AG10803 (cell line): ENCODE measurements around the gene ZDHHC22.

Source experiments
- DNase-seq: peaks from one replicate; pipeline ENCODE4 v3.0.0; 2010; ENCODE audit warnings: low read depth
- H3K4me3 ChIP-seq: 2 replicates; pipeline ENCODE4 v1.5.1; 2011; ENCODE audit warnings: mild to moderate bottlenecking, low read length, control low read depth
- TF ChIP-seq, protein P1 (sequence below): conservative IDR thresholded peaks from 2 replicates; pipeline ENCODE4 v1.5.1; 2011; ENCODE audit warnings: mild to moderate bottlenecking, low read length, control low read depth, inconsistent platforms

Gene ZDHHC22

DNA sequence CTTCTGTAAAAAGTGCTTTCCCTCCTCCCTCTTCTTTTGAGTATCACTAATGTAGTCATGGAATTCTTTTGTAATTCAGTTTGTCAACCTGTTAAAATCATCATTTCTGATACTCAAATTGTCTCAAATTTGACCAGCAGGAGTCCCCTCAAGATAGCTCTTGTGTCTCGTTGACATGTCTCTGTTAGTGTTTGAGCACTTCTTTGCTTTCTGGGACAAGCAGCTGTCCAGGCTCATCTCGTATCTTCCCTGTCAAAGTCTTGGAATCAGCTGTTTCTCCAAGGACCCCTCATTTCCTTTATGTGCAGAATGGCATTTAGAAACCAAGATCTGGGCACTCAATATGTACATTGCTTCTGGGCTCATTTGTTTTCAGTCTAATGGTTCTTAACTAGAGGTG, 32.8 kb downstream of the ZDHHC22 start:
- no peak for DNase-seq
- TF ChIP-seq, protein P1, sequence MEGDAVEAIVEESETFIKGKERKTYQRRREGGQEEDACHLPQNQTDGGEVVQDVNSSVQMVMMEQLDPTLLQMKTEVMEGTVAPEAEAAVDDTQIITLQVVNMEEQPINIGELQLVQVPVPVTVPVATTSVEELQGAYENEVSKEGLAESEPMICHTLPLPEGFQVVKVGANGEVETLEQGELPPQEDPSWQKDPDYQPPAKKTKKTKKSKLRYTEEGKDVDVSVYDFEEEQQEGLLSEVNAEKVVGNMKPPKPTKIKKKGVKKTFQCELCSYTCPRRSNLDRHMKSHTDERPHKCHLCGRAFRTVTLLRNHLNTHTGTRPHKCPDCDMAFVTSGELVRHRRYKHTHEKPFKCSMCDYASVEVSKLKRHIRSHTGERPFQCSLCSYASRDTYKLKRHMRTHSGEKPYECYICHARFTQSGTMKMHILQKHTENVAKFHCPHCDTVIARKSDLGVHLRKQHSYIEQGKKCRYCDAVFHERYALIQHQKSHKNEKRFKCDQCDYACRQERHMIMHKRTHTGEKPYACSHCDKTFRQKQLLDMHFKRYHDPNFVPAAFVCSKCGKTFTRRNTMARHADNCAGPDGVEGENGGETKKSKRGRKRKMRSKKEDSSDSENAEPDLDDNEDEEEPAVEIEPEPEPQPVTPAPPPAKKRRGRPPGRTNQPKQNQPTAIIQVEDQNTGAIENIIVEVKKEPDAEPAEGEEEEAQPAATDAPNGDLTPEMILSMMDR, result no peak
- no peak overlapping the region for H3K4me3 ChIP-seq

DNA sequence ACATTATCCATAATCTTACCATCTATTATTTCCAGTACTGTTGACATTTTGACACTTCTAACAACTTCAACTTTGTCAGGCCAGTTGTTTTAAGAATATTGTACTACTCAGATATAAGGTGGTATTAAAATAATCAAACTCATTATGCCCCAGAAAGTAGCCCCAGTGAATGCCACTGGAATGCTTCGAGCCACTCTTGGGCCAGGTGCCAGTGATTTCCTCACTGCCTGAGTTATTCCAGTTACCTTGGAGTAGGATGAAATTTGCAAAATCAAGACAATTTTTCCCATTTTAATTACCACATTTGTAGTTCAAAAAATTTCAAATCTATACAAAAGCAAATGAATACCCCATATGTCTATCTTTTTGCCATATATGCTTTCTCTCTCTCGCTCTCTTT, 34.4 kb downstream of the ZDHHC22 start:
- DNase-seq, result no peak
- TF ChIP-seq, protein P1, result no peak
- H3K4me3 ChIP-seq, result no peak overlapping the region

DNA sequence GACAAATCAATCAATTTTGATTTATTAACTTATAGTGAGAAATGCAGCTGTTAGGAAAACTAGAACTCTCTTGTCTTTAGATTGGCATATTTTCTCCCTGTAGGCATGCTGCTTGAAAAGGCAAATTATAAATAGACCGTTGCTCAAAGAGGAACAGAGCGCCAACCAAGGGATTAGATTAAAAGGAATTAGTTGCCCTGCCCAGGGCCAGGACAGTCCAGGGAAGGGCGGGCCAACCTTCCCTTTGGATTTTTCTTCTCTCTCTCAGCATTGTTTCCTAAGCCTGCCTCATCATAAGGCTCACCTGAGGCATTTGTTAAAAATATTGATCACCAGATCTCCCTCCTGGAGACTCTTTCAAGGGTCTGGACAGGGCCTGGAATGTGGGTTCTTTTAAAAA, 34.9 kb downstream of the ZDHHC22 start:
- H3K4me3 ChIP-seq, result no peak overlapping the region
- TF ChIP-seq, protein P1, result no peak
- DNase-seq, result no peak

DNA sequence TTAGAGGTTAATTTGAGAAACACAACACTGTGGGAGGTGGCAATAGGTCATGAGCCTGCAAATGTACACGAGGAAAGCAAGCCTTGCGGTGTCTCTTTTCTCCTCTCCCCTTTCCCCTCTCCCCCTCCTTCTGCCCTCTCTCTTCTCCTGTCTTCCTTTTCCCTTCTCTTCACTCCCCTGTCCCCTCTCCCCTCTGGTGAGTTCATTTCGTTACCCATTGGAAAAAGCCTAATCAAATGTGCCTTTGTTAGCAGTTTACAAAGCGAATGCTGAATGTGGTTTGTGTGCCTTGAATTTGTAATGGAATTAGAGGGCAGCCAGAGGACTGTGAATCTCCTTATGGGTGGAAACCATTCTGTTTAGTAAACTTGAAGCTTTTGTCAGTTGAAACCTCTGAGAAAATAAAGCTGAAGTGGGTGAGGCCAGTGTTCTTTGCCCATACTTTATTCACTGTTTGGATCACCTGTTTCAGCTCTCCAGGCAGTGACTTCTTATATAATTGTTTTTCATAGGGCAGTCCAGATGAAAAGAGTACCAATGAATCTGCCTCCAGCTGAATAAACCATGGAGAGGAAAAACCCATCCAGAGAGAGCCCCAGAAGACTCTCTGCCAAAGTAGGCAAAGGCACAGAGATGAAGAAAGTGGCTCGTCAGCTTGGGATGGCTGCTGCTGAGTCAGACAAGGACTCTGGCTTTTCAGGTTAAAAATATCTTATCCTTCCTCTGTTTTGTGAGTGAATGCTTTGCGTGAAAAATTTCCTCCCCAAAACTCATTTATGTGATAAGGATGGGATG, 36.2 kb downstream of the ZDHHC22 start:
- TF ChIP-seq, protein P1, result no peak
- H3K4me3 ChIP-seq, result no peak overlapping the region
- DNase-seq, result no peak

DNA sequence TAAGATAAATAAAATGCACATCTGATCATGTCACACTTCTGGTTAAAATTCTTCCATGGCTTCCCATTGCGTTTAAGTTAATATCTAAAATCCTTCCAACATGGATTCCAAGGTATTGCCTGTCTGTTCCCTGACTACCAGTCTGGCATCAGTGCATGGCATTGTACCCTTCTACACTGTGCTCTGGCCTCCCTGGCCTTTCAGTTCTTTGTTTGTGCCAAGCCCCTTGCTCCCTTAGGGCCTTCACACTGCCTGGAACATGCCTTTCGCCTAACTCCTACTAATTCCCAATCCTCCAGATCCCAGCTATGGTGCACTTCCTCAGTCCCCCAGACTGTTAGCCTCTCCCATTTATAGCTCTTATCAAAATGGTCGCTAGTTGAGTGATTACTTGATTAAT, 37.2 kb downstream of the ZDHHC22 start:
- DNase-seq, result no peak
- TF ChIP-seq, protein P1, result no peak
- no peak overlapping the region for H3K4me3 ChIP-seq

DNA sequence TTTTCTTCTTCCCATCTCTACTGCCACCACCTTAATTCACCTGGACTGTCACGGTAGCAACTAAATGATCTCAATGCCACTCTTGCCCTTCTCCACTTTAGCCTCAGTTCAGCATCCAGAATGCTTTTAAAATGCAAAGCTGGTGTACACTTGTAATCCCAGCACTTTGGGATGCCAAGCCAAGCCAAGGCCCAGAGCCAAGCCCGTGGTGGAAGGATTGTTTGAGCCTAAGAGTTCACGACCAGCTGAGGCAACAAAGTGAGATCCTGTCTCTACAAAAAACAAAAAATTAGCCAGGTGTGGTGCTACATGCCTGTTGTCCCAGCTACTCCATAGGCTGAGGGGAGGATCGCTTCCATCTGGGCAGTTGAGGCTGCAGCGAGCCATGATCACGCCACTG, 37.6 kb downstream of the ZDHHC22 start:
- H3K4me3 ChIP-seq, result no peak overlapping the region
- no peak for DNase-seq
- TF ChIP-seq, protein P1, result no peak

DNA sequence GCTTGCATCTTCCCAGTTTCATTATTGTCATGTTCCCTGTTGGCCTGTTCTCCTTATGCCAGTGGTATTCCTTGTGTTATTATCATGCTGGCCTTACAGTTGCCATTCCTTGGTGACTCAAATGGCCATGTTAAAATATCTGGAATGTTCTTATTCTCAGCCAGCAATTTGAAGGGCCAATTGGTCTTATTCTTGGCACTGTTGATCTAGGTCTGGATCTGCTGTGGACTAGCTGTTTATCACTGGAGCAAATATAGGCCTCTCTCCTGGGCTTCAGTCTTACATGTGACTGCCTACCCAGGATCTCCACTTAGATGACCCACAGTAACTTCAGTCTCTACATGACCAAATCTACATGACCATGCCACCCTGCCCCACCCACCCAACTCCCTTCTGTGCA, 38.1 kb downstream of the ZDHHC22 start:
- DNase-seq, result no peak
- TF ChIP-seq, protein P1, result no peak
- no peak overlapping the region for H3K4me3 ChIP-seq
